Smooth muscle cell of the umbilical artery (primary cell): ENCODE results near the gene SATB1. TPM values are rescaled to one million over a fixed set of nuclear protein-coding genes. Genes with fewer than 3 reads are reported as not detected.

Experiments used
- total RNA-seq: library from RNA; depleted of rRNA; stranded (reverse); fragments of >200 nt; gene quantifications from 2 replicates; pipeline ENCODE4 v1.2.3, GENCODE V29; 2014

The SATB1 gene
- total RNA-seq = 11.0 and 14.8 TPM in 2 replicates

GRCh38 chr3:18424729-18425640 lies at the start of gene SATB1:
Gene SATB1 (minus strand): TSS chr3:18425339. CDS start chr3:18420967, 4,372 bp downstream.

